Transverse colon (tissue), 3 donors: ENCODE measurements around the gene GADD45G.

Experiments
- POLR2A ChIP-seq: fragments of 450-650 bp; IDR thresholded peaks from one replicate; pipeline ENCODE4 v1.6.1; 2016; ENCODE audit warnings: antibody characterized with exemption, mild to moderate bottlenecking, moderate library complexity
- TF ChIP-seq, protein P1 (sequence below), 5 experiments: fragments of 200-600 bp in 3 of 5; fragments of 450-650 bp in 2 of 5; sonication (generic) in 3 of 5; IDR thresholded peaks; 1 replicate in 2 of 5; 2 replicates in 3 of 5; pipeline ENCODE4 v1.5.1; 2016 to 2017; ENCODE audit warnings: antibody characterized with exemption in 5 of 5, inconsistent platforms in 3 of 5, mild to moderate bottlenecking in 2 of 5, moderate library complexity in 1 of 5

DNA sequence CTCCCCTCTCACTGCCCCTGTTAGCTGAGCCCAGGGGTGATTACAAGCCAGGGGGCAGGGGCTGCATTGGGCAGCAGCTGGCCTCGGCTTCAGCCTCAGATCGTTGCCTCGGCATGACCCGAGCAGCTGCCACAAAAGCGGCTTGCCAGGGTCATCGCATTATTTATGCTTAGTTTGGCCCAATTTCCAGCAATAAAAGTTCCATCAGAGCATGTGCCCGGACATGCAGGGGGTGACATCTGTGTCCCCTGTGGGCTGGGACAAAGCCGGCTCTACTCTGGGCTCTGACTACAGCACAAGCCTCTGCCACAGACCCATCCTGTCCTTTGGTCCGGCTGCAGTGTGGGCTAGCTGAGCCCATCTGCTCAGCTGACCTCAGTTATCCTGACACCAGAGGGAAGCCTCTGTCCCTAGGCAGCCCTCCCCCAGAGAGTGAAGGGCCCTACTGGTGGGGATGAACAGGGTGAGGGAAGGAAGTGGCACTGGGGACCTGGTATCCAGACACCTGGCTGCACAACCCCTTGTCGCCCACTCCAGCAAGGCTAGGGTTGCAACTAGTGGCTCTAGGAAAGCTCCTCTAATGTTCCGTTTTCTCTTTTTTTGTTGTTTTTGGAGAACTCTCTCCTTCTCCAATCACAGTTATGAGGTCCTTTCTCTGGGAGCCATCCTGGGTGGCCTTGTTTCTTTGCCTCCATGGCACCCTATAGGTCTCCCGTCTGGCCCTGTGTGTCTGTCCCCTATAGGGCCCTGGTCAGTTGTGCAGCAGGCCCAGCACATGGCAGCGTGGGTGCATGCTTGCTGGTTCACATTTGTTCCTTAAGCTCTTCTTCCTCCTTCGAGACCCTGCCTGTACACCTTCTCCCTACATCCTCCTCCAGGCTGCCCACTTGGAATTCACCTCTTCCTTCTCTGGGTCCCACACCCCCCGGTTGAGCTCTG, 13.3 kb upstream of the GADD45G start:
- TF ChIP-seq, protein P1, sequence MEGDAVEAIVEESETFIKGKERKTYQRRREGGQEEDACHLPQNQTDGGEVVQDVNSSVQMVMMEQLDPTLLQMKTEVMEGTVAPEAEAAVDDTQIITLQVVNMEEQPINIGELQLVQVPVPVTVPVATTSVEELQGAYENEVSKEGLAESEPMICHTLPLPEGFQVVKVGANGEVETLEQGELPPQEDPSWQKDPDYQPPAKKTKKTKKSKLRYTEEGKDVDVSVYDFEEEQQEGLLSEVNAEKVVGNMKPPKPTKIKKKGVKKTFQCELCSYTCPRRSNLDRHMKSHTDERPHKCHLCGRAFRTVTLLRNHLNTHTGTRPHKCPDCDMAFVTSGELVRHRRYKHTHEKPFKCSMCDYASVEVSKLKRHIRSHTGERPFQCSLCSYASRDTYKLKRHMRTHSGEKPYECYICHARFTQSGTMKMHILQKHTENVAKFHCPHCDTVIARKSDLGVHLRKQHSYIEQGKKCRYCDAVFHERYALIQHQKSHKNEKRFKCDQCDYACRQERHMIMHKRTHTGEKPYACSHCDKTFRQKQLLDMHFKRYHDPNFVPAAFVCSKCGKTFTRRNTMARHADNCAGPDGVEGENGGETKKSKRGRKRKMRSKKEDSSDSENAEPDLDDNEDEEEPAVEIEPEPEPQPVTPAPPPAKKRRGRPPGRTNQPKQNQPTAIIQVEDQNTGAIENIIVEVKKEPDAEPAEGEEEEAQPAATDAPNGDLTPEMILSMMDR (IDR thresholded peaks at IDR 0.05): no peak
- no peak for TF ChIP-seq POLR2A
